Memory B cell (primary cell): ENCODE results near the gene ITPKB.
A peak's percentile ranks its signal among the peaks of the same experiment; 100 is the strongest.

Source experiments
- ATAC-seq: fragments of 150-1000 bp; cut with Tn5 transposase; 2 replicates; pipeline ENCODE4 v1.10.0; 2021; ENCODE audit warnings: low read depth, mild to moderate bottlenecking, moderate library complexity
- DNase-seq, 2 donors: peaks; one replicate each; pipeline ENCODE4 v3.0.0; 2022; ENCODE audit warnings: low spot score in 2 of 2
- H3K27ac Mint-ChIP-seq: one replicate; pipeline ENCODE4 v1.8.0; 2022; ENCODE audit warnings: mild to moderate bottlenecking, moderate library complexity, mixed read lengths
- H3K27me3 Mint-ChIP-seq: one replicate; pipeline ENCODE4 v1.8.0; 2022; ENCODE audit warnings: mixed read lengths
- H3K36me3 Mint-ChIP-seq: one replicate; pipeline ENCODE4 v1.8.0; 2022; ENCODE audit warnings: mild to moderate bottlenecking, mixed read lengths
- H3K4me1 Mint-ChIP-seq: one replicate; pipeline ENCODE4 v1.8.0; 2022; ENCODE audit warnings: mixed read lengths
- H3K4me3 Mint-ChIP-seq: one replicate; pipeline ENCODE4 v1.8.0; 2022; ENCODE audit warnings: mild to moderate bottlenecking, moderate library complexity, mixed read lengths
- H3K9me3 Mint-ChIP-seq: one replicate; pipeline ENCODE4 v1.8.0; 2022; ENCODE audit warnings: mixed read lengths

ITPKB gene

DNA sequence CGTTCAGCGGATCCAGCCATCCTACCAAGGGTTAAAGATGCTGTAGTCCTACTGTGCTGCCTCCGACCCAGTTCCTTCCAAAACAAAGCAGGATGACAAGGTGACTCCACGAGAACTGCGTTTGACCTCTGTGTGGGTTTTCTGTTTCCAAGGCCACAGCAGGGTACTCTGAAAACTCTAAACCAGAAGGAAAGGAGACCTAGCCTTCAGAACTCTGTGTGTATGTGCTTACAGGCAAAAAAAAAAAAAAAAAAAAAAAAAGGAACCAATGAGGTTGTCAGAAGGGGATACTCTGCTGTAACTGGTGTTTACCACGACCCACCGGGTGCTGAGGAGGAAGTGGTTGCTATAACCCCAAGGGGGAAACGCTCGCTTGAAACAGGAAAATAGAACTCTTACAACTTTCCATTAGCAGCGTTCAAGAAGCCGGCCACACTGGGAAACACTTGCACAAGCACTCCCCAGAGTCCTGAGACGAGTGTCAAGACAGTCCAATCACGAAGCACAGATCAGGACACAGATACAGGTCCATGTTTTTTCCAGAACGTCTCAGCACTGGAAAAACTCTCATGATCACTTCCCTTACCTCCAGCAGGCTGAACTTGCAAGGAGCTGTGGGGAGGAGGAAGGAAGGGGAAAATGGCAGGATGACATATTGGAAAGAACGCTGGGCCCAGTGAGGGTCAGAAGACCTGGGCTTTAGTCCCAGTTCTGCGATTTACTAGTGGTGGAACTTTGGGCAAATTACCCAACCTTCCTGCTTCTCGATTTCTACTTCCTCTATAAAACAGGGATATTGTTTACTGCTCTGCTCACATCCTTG, 64.0 kb downstream of the ITPKB start:
- Mint-ChIP-seq H3K9me3 (no peaks in the 10 kb centered on the region), H3K4me1 (peaks cover 80% of the 10 kb centered on the region), H3K27ac (peak overlapping the region; percentile 100), H3K4me3 (peak overlapping the region; percentile 91), H3K27me3 (no peaks in the 10 kb centered on the region), H3K36me3 (peaks cover 28% of the 10 kb centered on the region)
- DNase-seq (peak in 1 of 2 donors; percentile 73), ATAC-seq (peak; percentile 73)

DNA sequence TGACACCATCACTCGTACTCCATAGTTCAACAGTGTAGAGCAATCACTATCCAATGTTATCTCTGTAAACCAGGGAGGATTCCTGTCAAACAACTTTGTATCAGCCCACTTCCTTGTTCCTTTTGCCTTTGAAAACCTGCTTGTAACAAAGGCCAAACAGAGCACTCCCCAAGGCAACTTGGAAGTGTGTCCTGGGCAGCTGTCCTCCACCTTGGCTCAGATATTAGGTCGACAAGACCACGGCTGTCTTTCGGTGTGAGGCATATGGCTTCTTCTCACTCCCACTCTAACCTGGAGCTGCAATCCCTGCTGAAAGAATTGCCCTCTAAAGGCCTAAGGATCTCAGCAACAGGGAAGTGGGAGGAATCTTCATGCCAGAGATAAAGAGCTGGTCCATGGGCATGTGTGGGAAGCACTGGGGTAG, 66.7 kb downstream of the ITPKB start:
- Mint-ChIP-seq H3K4me3 (peak overlapping the region; percentile 34), H3K36me3 (peaks cover 28% of the 10 kb centered on the region)

DNA sequence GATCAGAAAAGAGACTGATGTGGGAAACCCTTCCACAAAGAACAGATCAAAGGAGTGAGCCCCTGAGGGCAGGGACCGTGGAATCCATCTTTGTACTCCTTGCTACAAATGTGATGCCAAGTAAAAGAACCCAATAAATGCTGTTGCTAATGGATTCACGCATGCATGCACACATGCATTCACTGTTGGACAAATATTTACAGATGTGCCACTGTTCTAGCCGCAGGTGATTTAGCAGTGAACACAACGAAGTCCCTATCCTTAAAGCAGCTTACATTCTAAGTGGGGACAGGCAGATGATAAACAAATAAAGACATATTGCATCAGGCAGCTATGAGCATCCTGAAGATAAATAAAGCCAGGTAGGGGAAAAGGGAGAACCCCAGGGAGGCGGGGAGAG, 67.8 kb downstream of the ITPKB start:
- ATAC-seq (no peak), DNase-seq (no peak)
- Mint-ChIP-seq H3K36me3 (peaks cover 33% of the 10 kb centered on the region), H3K27ac (peak overlapping the region; percentile 100), H3K27me3 (no peaks in the 10 kb centered on the region), H3K9me3 (no peaks in the 10 kb centered on the region), H3K4me1 (peaks cover 63% of the 10 kb centered on the region), H3K4me3 (peak overlapping the region; percentile 6)

More for the DNA sequence above, 66.7 kb downstream of the ITPKB start:
- H3K27me3 Mint-ChIP-seq = no peaks in the 10 kb centered on the region
- ATAC-seq (no peak), DNase-seq (no peak)
- H3K9me3 Mint-ChIP-seq = no peaks in the 10 kb centered on the region
- peaks cover 62% of the 10 kb centered on the region for H3K4me1 Mint-ChIP-seq
- peak overlapping the region; percentile 100 for H3K27ac Mint-ChIP-seq

DNA sequence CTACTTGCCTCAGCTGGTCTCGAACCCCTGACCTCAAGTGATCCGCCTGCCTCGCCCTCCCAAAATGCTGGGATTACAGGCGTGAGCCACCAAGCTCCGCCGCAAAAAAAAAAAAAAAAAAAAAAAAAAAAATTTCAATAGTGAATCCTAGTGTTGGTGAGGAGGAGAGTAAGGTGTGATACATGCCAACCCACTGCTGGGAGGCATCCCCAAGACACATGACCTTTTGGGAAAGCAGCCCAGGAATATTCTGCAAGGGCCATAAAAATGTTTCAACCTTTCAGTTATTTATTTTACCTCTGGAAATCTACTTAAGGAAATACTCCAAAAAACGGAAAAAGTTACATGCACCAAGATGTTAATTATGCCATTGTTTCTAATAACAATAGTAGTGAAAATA, 69.0 kb downstream of the ITPKB start:
- no peak overlapping the region for H3K4me3 Mint-ChIP-seq
- no peaks in the 10 kb centered on the region for H3K9me3 Mint-ChIP-seq
- peaks cover 37% of the 10 kb centered on the region for H3K36me3 Mint-ChIP-seq
- ATAC-seq = no peak
- H3K4me1 Mint-ChIP-seq = peaks cover 63% of the 10 kb centered on the region
- no peak overlapping the region for H3K27ac Mint-ChIP-seq
- DNase-seq = no peak
- H3K27me3 Mint-ChIP-seq = no peaks in the 10 kb centered on the region

DNA sequence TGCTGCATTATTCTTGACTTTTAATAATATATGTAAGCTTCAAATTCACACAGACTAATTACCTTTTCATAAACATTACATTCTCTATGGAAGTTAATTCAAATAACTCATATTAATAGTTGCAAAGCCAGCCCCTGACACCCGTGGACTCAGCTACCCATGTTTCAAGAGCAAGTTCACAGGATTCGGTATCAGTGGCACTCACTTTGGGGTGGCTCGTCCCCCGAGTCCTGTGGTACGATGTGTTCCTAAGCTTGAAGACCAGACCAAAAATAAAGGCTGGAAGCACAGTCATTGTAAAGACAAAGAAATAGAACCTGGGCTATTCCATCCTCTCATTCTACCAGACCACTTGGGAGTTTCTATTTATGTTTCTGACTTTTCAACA, 70.9 kb downstream of the ITPKB start:
- DNase-seq (no peak), ATAC-seq (no peak)
- Mint-ChIP-seq H3K27ac (no peak overlapping the region), H3K27me3 (no peaks in the 10 kb centered on the region), H3K4me1 (peaks cover 64% of the 10 kb centered on the region), H3K4me3 (no peak overlapping the region), H3K9me3 (no peaks in the 10 kb centered on the region), H3K36me3 (peaks cover 31% of the 10 kb centered on the region)

DNA sequence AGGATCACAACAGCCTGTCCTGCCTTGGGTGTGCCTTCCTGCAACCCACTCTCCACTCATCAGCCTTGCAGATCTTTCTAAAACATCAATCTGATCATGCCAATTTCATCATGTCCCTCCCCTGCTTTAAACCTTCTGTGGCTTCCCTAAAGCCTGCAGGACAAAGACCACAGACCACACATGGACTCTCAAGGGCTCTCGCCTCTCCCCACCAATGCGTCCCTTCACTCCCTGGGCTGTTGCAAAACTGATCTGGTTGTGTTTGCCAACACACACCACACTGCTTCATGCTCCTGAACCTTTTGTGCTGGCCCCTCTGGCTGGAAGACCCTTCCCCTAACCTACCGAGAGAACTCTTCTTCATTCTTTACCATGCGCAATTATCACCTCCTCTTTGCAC, 72.4 kb downstream of the ITPKB start:
- no peak overlapping the region for H3K4me3 Mint-ChIP-seq
- H3K27ac Mint-ChIP-seq = peak overlapping the region; percentile 97
- H3K36me3 Mint-ChIP-seq = peaks cover 21% of the 10 kb centered on the region
- peaks cover 57% of the 10 kb centered on the region for H3K4me1 Mint-ChIP-seq
- ATAC-seq (no peak), DNase-seq (no peak)
- no peaks in the 10 kb centered on the region for H3K9me3 Mint-ChIP-seq
- no peaks in the 10 kb centered on the region for H3K27me3 Mint-ChIP-seq

DNA sequence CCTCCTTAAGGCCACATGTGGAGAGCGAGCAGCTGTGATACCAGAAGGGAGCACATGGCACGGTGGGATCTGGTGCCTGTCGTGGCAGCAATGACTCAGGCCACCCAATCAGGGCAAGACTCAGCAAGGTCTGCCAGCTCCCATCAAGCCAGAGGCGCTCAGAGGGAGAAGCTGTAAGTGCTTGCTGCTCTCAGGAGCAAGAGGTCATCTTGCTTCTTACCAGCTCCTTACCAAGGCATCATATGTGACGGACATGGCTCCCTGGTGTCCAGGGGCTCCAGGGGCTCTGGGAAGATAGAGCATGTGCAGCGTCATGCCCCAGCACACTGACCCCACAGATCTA, 72.9 kb downstream of the ITPKB start:
- no peak for ATAC-seq
- H3K36me3 Mint-ChIP-seq = peaks cover 16% of the 10 kb centered on the region
- H3K27me3 Mint-ChIP-seq = no peaks in the 10 kb centered on the region
- no peak for DNase-seq
- no peaks in the 10 kb centered on the region for H3K9me3 Mint-ChIP-seq
- no peak overlapping the region for H3K4me3 Mint-ChIP-seq
- H3K27ac Mint-ChIP-seq = peak overlapping the region; percentile 97
- peaks cover 56% of the 10 kb centered on the region for H3K4me1 Mint-ChIP-seq

DNA sequence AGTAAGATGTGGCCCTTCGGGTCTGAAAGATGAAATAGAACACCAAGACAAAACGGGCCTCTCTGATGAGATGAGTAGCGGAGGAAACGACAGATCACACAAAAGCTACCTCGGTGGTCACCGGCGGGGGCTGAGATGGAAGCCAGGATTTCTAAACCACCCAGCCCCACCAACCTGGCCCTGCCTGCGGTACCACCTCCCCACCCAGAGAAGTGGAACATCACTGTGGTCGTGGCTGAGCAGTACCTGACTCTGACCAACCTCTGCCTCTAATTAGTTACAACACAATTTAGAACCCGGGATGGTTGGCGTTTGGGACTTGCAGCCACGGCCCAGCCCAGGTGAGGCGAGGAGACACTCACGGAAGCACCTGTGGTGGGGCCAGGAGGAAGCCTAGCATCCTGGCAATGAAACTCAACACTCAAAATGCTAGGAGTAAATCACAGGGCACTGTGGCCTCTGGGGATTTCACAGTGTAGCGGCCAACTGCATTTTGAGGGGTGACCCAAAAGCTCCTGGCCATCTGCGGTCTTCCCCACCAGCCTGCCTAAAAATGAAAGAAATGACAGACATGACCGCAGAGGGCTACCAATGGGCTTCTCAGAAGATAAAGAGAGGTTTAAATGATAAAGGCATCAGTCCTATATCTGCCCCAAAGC, 73.4 kb downstream of the ITPKB start:
- H3K36me3 Mint-ChIP-seq = peaks cover 13% of the 10 kb centered on the region
- ATAC-seq = no peak
- H3K4me3 Mint-ChIP-seq = peak overlapping the region; percentile 8

DNA sequence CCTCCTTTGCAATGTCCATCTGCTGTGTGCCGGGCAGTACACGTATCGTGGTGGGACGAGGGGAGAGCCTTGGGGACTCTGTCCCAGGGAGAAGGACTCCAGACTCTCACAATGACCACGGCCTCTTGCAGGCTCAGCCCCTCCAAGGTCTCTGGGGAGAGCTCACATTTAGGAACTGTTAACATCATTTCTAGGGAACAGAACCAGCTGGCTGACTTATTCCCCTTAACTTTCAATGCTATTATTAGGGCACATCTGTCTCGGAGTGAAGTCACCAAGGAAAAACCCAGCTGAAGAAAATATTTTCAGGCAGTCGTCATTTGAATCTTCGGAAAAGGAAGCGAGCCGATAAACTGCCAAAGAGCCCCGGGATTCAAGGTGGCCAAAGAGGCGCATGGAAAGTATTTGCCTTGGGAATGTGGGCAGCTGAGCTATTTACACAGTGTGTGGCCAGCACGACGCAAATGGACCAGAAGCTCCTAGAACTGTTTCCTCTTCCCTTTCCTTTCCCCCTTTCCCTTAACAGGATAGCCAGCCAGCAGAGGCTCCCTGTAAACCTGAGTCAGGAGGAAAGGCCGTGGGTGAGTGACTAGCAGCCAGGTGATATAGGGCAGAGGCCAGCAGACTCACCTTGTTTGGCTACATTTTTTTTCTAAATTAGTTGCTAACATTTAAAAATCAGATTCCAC, 74.5 kb downstream of the ITPKB start:
- Mint-ChIP-seq H3K4me1 (peaks cover 58% of the 10 kb centered on the region), H3K4me3 (no peak overlapping the region), H3K36me3 (peaks cover 10% of the 10 kb centered on the region), H3K27me3 (no peaks in the 10 kb centered on the region), H3K9me3 (no peaks in the 10 kb centered on the region), H3K27ac (peak overlapping the region; percentile 97)
- DNase-seq (no peak), ATAC-seq (no peak)

More for the DNA sequence above, 73.4 kb downstream of the ITPKB start:
- Mint-ChIP-seq H3K9me3 (no peaks in the 10 kb centered on the region), H3K27me3 (no peaks in the 10 kb centered on the region), H3K4me1 (peaks cover 55% of the 10 kb centered on the region), H3K27ac (peak overlapping the region; percentile 97)
- no peak for DNase-seq

DNA sequence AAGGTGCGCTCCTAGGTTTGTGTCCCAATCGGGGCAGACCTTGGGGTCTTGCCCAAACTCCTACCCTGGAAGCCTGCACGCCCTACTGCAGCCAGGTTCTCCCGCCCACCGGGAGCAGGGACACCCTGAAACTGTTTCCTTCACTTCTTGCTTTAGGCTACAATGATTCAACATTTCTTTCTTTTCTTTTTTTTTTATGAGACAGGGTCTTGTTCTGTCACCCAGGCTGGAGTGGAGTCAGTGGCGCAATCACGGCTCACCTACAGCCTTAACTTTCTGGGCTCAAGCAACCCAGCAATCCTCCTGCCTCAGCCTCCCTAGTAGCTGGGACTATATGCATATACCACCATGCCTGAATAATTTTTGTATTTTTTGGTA, 75.8 kb downstream of the ITPKB start:
- Mint-ChIP-seq H3K27ac (peak overlapping the region; percentile 97), H3K36me3 (peaks cover 11% of the 10 kb centered on the region), H3K27me3 (no peaks in the 10 kb centered on the region), H3K4me1 (peaks cover 64% of the 10 kb centered on the region), H3K9me3 (no peaks in the 10 kb centered on the region), H3K4me3 (peak overlapping the region; percentile 48)
- ATAC-seq (no peak), DNase-seq (no peak)

DNA sequence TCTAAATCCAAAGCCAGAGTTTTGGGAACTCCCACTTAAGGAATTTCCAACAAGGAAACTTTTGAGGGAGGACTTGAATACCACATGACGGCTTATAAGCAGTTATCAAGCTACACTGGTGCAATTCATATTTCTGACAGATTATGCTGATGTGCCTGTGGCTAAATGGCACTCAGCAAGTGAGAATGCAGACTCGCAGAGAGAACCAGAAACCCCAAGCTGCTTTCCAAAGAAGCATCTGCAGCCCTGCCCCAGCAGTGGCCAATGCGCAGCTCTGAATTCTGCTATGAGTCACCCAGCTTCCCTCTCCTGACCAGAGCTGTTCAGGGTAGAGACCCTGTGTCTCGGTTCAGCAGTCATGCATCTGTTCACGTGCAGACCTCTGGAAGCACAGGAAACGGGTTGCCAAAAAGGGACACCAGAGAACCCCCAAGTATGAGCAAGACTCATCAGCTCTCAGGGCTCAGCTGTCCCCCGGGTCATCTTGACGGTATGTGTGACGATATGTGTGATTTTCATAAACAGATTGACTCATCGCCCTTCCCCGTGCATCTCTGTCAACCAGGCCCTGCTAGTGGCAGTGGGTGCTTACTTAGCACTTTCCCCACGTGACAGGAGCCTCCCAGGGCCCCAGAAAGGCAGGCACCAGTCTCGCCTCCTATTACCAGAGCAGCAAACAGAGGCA, 76.3 kb downstream of the ITPKB start:
- Mint-ChIP-seq H3K4me3 (peak overlapping the region; percentile 48), H3K4me1 (peaks cover 64% of the 10 kb centered on the region), H3K9me3 (no peaks in the 10 kb centered on the region), H3K36me3 (peaks cover 11% of the 10 kb centered on the region), H3K27me3 (no peaks in the 10 kb centered on the region), H3K27ac (peak overlapping the region; percentile 97)
- DNase-seq = peak; percentile 73 to 84
- peak; percentile 88 for ATAC-seq

DNA sequence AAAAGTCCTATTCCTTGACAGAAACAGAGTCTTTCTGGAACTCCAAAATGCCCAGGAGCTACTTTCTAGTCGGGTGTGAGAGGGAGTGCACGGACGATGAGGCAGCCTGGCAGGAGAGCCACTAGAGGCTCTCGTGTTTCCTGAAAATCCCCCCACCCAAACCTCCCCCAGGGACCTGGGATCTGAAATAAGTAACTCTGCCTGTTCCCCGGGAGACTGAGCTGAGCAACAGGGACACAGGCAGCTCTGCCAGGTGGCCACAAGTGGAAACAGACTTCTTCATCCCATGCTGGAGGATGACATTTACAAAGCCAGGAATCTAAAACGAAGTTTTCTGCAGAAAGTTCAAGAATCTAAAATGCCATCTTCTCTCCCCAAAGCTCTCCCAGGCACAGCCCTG, 77.1 kb downstream of the ITPKB start:
- Mint-ChIP-seq H3K4me3 (no peak overlapping the region), H3K27ac (peak overlapping the region; percentile 97), H3K27me3 (no peaks in the 10 kb centered on the region), H3K4me1 (peaks cover 63% of the 10 kb centered on the region), H3K9me3 (no peaks in the 10 kb centered on the region), H3K36me3 (peaks cover 8% of the 10 kb centered on the region)
- DNase-seq = no peak
- ATAC-seq = no peak

DNA sequence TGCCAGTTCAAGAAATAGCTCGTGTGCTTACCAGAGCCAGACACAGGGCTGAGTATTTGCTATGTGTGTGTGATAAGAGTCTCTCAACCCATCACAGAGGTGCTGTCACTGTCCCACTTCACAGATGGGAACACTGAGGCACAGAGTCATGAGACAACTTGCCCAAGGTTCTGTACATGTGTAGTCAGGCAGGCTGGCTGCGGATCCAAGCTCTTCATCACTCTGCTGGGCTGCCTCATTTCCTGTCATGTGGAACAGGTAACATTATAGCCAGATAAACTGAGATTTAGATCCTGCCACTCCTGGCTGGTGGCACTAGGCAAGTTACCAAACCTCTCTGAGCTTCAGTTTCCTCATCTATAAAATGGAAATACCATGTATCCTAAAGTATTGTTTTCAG, 77.8 kb downstream of the ITPKB start:
- Mint-ChIP-seq H3K27ac (peak overlapping the region; percentile 97), H3K4me1 (peaks cover 63% of the 10 kb centered on the region)

More for the DNA sequence above, 77.8 kb downstream of the ITPKB start:
- H3K27me3 Mint-ChIP-seq = no peaks in the 10 kb centered on the region
- H3K9me3 Mint-ChIP-seq = no peaks in the 10 kb centered on the region
- no peak overlapping the region for H3K4me3 Mint-ChIP-seq
- H3K36me3 Mint-ChIP-seq = peaks cover 6% of the 10 kb centered on the region
- no peak for ATAC-seq
- no peak for DNase-seq
